Measurements from ENCODE around the gene PIK3C2G.

- TF ChIP-seq EZH2phosphoT487 (IDR thresholded peaks at IDR 0.05; ENCODE audit: borderline replicate concordance, low read length) (no peak), CTCF (IDR thresholded peaks at IDR 0.05; ENCODE audit: low read depth, low read length, poor library complexity, severe bottlenecking) (no peak)
These were observed 61.8 kb downstream of the PIK3C2G start for GRCh38 chr12:18323159-18323558.
